Iris pigment epithelial cell (primary cell): ENCODE results near the gene TMEM69.
"Not testable (repeated sequence)": the region's sequence is repeated elsewhere in the genome, so short reads cannot be mapped to it uniquely, and the experiment has no call there.

Experiments
- DNase-seq: peaks from one replicate; pipeline ENCODE4 v3.0.0-alpha.2; 2011; ENCODE audit warnings: low read depth

TMEM69 gene

GRCh38 chr1:45739641-45740156 is 51.7 kb downstream of the TMEM69 start:
- not testable (repeated sequence) for DNase-seq
